ENCODE data around the gene FBXL7.

The FBXL7 gene

GRCh38 chr5:15951126-15951525 lies 451.1 kb downstream of the FBXL7 start:
- ATAC-seq (ENCODE audit: insufficient read depth, low read depth): no peak
- no peaks in the 10 kb centered on the region for H3K79me2 ChIP-seq (ENCODE audit: insufficient read depth, low read length)
- H3K9ac ChIP-seq (ENCODE audit: low read depth, low read length): no peak overlapping the region
- TF ChIP-seq EZH2 (IDR thresholded peaks at IDR 0.05; ENCODE audit: borderline replicate concordance, low read depth, low read length, severe bottlenecking) (no peak), CTCF (IDR thresholded peaks at IDR 0.05; ENCODE audit: borderline replicate concordance, extremely low read depth, low read length, poor library complexity, severe bottlenecking) (no peak)
- H3K4me2 ChIP-seq (ENCODE audit: insufficient read depth, low read length): no peak overlapping the region
- H3K9me3 ChIP-seq (ENCODE audit: insufficient read depth, low read length, severe bottlenecking): peaks cover 2% of the 10 kb centered on the region
- no peak overlapping the region for H3K4me3 ChIP-seq (ENCODE audit: low read depth in 1 of 2, low read length in 2 of 2)
- H4K20me1 ChIP-seq (ENCODE audit: insufficient read depth, low read length): no peaks in the 10 kb centered on the region
- H3K27ac ChIP-seq (ENCODE audit: low read length): no peak overlapping the region
- H3K27me3 ChIP-seq (ENCODE audit: insufficient read depth, low read length, poor library complexity): no peaks in the 10 kb centered on the region
- H2AFZ ChIP-seq (ENCODE audit: low read depth, low read length): no peak overlapping the region
- no peaks in the 10 kb centered on the region for H3K36me3 ChIP-seq (ENCODE audit: insufficient read depth, low read length)
- no peak for DNase-seq
- peaks cover 6% of the 10 kb centered on the region; the same call in 1 of the 2 replicates for H3K4me1 ChIP-seq (ENCODE audit: insufficient read depth, low read length)

GRCh38 chr5:15951550-15951949 lies 451.6 kb downstream of the FBXL7 start:
- no peak overlapping the region for H3K27ac ChIP-seq (ENCODE audit: low read length)
- H3K4me3 ChIP-seq (ENCODE audit: low read depth in 1 of 2, low read length in 2 of 2): no peak overlapping the region
- H3K4me2 ChIP-seq (ENCODE audit: insufficient read depth, low read length): no peak overlapping the region
- H3K79me2 ChIP-seq (ENCODE audit: insufficient read depth, low read length): no peaks in the 10 kb centered on the region
- no peaks in the 10 kb centered on the region for H4K20me1 ChIP-seq (ENCODE audit: insufficient read depth, low read length)
- ATAC-seq (ENCODE audit: insufficient read depth, low read depth): no peak
- H3K27me3 ChIP-seq (ENCODE audit: insufficient read depth, low read length, poor library complexity): no peaks in the 10 kb centered on the region
- H2AFZ ChIP-seq (ENCODE audit: low read depth, low read length): no peak overlapping the region
- no peaks in the 10 kb centered on the region for H3K36me3 ChIP-seq (ENCODE audit: insufficient read depth, low read length)
- peaks cover 6% of the 10 kb centered on the region; the same call in 1 of the 2 replicates for H3K4me1 ChIP-seq (ENCODE audit: insufficient read depth, low read length)
- DNase-seq: no peak
- no peak for TF ChIP-seq CTCF (IDR thresholded peaks at IDR 0.05; ENCODE audit: borderline replicate concordance, extremely low read depth, low read length, poor library complexity, severe bottlenecking)
- no peak for TF ChIP-seq EZH2 (IDR thresholded peaks at IDR 0.05; ENCODE audit: borderline replicate concordance, low read depth, low read length, severe bottlenecking)
- peaks cover 2% of the 10 kb centered on the region for H3K9me3 ChIP-seq (ENCODE audit: insufficient read depth, low read length, severe bottlenecking)
- no peak overlapping the region for H3K9ac ChIP-seq (ENCODE audit: low read depth, low read length)

- H3K4me1 ChIP-seq (ENCODE audit: insufficient read depth, low read length): peaks cover 5% of the 10 kb centered on the region; the same call in 1 of the 2 replicates
- H3K9ac ChIP-seq (ENCODE audit: low read depth, low read length): no peak overlapping the region
Measured at GRCh38 chr5:15956622-15957021, 456.6 kb downstream of the FBXL7 start.

More at GRCh38 chr5:15956622-15957021, 456.6 kb downstream of the FBXL7 start:
- no peak for ATAC-seq (ENCODE audit: insufficient read depth, low read depth)
- Histone ChIP-seq H3K79me2 (ENCODE audit: insufficient read depth, low read length) (no peaks in the 10 kb centered on the region), H3K4me3 (ENCODE audit: low read depth in 1 of 2, low read length in 2 of 2) (no peak overlapping the region), H3K27me3 (ENCODE audit: insufficient read depth, low read length, poor library complexity) (no peaks in the 10 kb centered on the region), H3K36me3 (ENCODE audit: insufficient read depth, low read length) (no peaks in the 10 kb centered on the region), H4K20me1 (ENCODE audit: insufficient read depth, low read length) (no peaks in the 10 kb centered on the region), H3K27ac (ENCODE audit: low read length) (no peak overlapping the region), H3K4me2 (ENCODE audit: insufficient read depth, low read length) (no peak overlapping the region), H3K9me3 (ENCODE audit: insufficient read depth, low read length, severe bottlenecking) (no peaks in the 10 kb centered on the region), H2AFZ (ENCODE audit: low read depth, low read length) (no peak overlapping the region)
- TF ChIP-seq CTCF (IDR thresholded peaks at IDR 0.05; ENCODE audit: borderline replicate concordance, extremely low read depth, low read length, poor library complexity, severe bottlenecking) (no peak), EZH2 (IDR thresholded peaks at IDR 0.05; ENCODE audit: borderline replicate concordance, low read depth, low read length, severe bottlenecking) (no peak)
- no peak for DNase-seq

Measured in DND-41 (cell line).